B cell (primary cell): ENCODE data around the gene SH3RF3. TPM values are rescaled to one million over a fixed set of nuclear protein-coding genes. Genes with fewer than 3 reads are reported as not detected.

Source experiments
- ATAC-seq: fragments of 200-7000 bp; cut with Tn5 transposase; one replicate; pipeline ENCODE4 v1.10.0; 2021; ENCODE audit warnings: low read depth, mild to moderate bottlenecking, moderate number of reproducible peaks, moderate library complexity
- CTCF ChIA-PET: fragments of 350-600 bp; sonication (Branson Sonifier 250); formaldehyde crosslinking; loops from one replicate; lab custom pipeline; 2021; ENCODE audit warnings: antibody characterized with exemption, inconsistent platforms; lab: Charles Lee
- POLR2A ChIA-PET: fragments of 350-600 bp; sonication (Branson Sonifier 250); formaldehyde crosslinking; loops from one replicate; lab custom pipeline; 2021; ENCODE audit warnings: antibody characterized with exemption; lab: Charles Lee
- DNase-seq: peaks from one replicate; pipeline ENCODE4 v3.0.0; 2013
- H2AFZ ChIP-seq: 2 replicates; pipeline ENCODE4 v1.6.1; 2012; ENCODE audit warnings: mild to moderate bottlenecking, low read depth, low read length; ENCODE audit not compliant: insufficient read depth, poor library complexity, severe bottlenecking
- H3K27ac ChIP-seq, 2 donors: 1 replicate in 1 of 2; 2 replicates in 1 of 2; pipeline ENCODE4 v1.5.1; 2012 to 2013; ENCODE audit warnings: low read length in 2 of 2, mild to moderate bottlenecking in 2 of 2, moderate library complexity in 1 of 2
- H3K27me3 ChIP-seq, 4 experiments: fragments of 200-600 bp in 1 of 4; sonication (generic) in 1 of 4; replicated peaks in 1 of 4; 1 replicate in 2 of 4; 2 replicates in 2 of 4; pipeline versions ENCODE4 v1.6.1 to v1.7.0; 2013 to 2016; ENCODE audit warnings: low read length in 3 of 4, mild to moderate bottlenecking in 2 of 4, mixed read lengths in 1 of 4, moderate library complexity in 1 of 4; ENCODE audit not compliant: insufficient read depth in 4 of 4, control insufficient read depth in 3 of 4; ENCODE audit errors: control extremely low read depth in 1 of 4
- H3K36me3 ChIP-seq, 2 experiments: replicated peaks in 1 of 2; 1 replicate in 1 of 2; 2 replicates in 1 of 2; pipeline versions ENCODE4 v1.6.1 to v1.7.1; 2013; ENCODE audit warnings: low read length in 1 of 2; ENCODE audit not compliant: insufficient read depth in 2 of 2, control insufficient read depth in 1 of 2; ENCODE audit errors: control extremely low read depth in 1 of 2, extremely low read depth in 1 of 2
- H3K4me1 ChIP-seq, 2 donors: fragments of 200-600 bp in 1 of 2; sonication (generic) in 1 of 2; 1 replicate in 1 of 2; 2 replicates in 1 of 2; pipeline versions ENCODE4 v1.5.1 to v1.6.1; 2013 to 2017; ENCODE audit warnings: low read length in 2 of 2; ENCODE audit not compliant: control insufficient read depth in 2 of 2, insufficient read depth in 2 of 2
- H3K4me2 ChIP-seq: replicated peaks from 2 replicates; pipeline ENCODE3; 2012; ENCODE audit warnings: mild to moderate bottlenecking, low read depth, low read length; ENCODE audit not compliant: poor library complexity, severe bottlenecking
- H3K4me3 ChIP-seq, 5 experiments: fragments of 200-600 bp in 1 of 5; sonication (generic) in 1 of 5; 1 replicate in 3 of 5; 2 replicates in 2 of 5; pipeline versions ENCODE4 v1.5.1 to v1.7.0; 2011 to 2016; ENCODE audit warnings: low read length in 4 of 5, mild to moderate bottlenecking in 4 of 5, low read depth in 2 of 5, control low read depth in 1 of 5, moderate library complexity in 1 of 5; ENCODE audit not compliant: insufficient read depth in 1 of 5; ENCODE audit errors: control extremely low read depth in 1 of 5, extremely low read depth in 1 of 5
- H3K79me2 ChIP-seq: fragments of 200-600 bp; sonication (generic); one replicate; pipeline ENCODE4 v1.6.0; 2016; ENCODE audit warnings: low read length; ENCODE audit not compliant: control insufficient read depth, insufficient read depth
- H3K9ac ChIP-seq: fragments of 200-600 bp; sonication (generic); 2 replicates; pipeline ENCODE4 v1.6.1; 2017; ENCODE audit warnings: mild to moderate bottlenecking, low read length, moderate library complexity
- H3K9me3 ChIP-seq, 3 donors: one replicate each; pipeline versions ENCODE4 v1.6.1 to v1.7.1; 2013; ENCODE audit warnings: low read length in 2 of 3; ENCODE audit not compliant: control insufficient read depth in 2 of 3, insufficient read depth in 1 of 3; ENCODE audit errors: control extremely low read depth in 1 of 3
- H4K20me1 ChIP-seq: 2 replicates; pipeline ENCODE4 v1.6.0; 2012; ENCODE audit warnings: mild to moderate bottlenecking, low read length; ENCODE audit not compliant: insufficient read depth, control insufficient read depth, poor library complexity, severe bottlenecking
- H3K27ac Mint-ChIP-seq: one replicate; pipeline ENCODE4 v1.8.0; 2021; ENCODE audit warnings: mixed read lengths
- H3K27me3 Mint-ChIP-seq: one replicate; pipeline ENCODE4 v1.8.0; 2021; ENCODE audit warnings: mixed read lengths
- H3K4me1 Mint-ChIP-seq: one replicate; pipeline ENCODE4 v1.8.0; 2021; ENCODE audit warnings: mixed read lengths
- H3K4me3 Mint-ChIP-seq: one replicate; pipeline ENCODE4 v1.8.0; 2021; ENCODE audit warnings: mixed read lengths
- H3K9me3 Mint-ChIP-seq: one replicate; pipeline ENCODE4 v1.8.0; 2022; ENCODE audit warnings: mixed read lengths; ENCODE audit not compliant: insufficient read depth
- EZH2 ChIP-seq: IDR thresholded peaks from 2 replicates; pipeline ENCODE4 v1.6.1; 2012; ENCODE audit warnings: borderline replicate concordance, low read depth, mild to moderate bottlenecking, moderate library complexity, low read length; ENCODE audit not compliant: insufficient read depth, poor library complexity, severe bottlenecking
- whole genome bisulfite sequencing: methylation state at CpG from one replicate; pipeline ENCODE4 v1.1.5; 2013; ENCODE audit warnings: missing lambda C conversion rate; ENCODE audit not compliant: insufficient coverage; 5-methylcytosine and 5-hydroxymethylcytosine counted together
- intact Hi-C: fragments of 100-400 bp; cut with micrococcal nuclease; formaldehyde crosslinking; loops from one replicate; pipeline ENCODE4 v1.10.0; 2022
- polyA plus RNA-seq: library from polyadenylated mRNA; depleted of rRNA; stranded (reverse); fragments of >200 nt; gene quantifications from 2 replicates; pipeline ENCODE4 v1.2.3, GENCODE V29; 2012
- total RNA-seq, 2 donors: library from RNA; stranded (reverse); fragments of 120-200 nt in 1 of 2; gene quantifications; 1 replicate in 1 of 2; 2 replicates in 1 of 2; pipeline versions ENCODE4 v1.2.3 to v1.2.4, GENCODE V29; 2013 to 2022
- TF ChIP-seq, protein P1 (sequence below): fragments of 200-600 bp; IDR thresholded peaks from one replicate; pipeline ENCODE4 v1.8.0; 2022; ENCODE audit warnings: antibody characterized with exemption, mild to moderate bottlenecking

Gene SH3RF3
- total and polyA plus RNA-seq, 2 donors (not counting 1 experiment from before 2014, with no cell fraction given) = 0.07 to 1.2 TPM

DNA sequence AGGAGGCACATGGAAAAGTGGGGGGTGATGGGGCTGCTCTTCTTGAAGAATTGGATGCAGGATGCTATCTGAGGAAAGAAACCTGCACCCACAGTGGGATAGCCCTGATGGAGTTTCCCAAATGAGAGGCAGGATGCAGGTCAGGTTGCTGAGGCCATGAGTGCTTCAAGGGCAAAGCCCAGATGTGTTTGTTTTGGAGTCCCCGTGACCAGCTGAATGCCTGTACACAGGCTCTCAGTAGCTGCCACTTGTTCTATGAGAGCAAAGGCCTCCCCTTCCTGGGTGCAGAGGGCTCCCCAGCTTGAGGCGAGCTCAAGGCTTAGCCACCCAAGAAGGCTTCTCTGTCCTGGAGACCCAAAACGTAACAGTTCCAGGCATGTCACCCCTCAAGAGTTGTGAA lies 292.1 kb downstream of the SH3RF3 start:
- Mint-ChIP-seq H3K27ac (no peak overlapping the region), H3K4me3 (no peak overlapping the region), H3K4me1 (no peaks in the 10 kb centered on the region), H3K9me3 (no peaks in the 10 kb centered on the region), H3K27me3 (no peaks in the 10 kb centered on the region)
- TF ChIP-seq, protein P1, sequence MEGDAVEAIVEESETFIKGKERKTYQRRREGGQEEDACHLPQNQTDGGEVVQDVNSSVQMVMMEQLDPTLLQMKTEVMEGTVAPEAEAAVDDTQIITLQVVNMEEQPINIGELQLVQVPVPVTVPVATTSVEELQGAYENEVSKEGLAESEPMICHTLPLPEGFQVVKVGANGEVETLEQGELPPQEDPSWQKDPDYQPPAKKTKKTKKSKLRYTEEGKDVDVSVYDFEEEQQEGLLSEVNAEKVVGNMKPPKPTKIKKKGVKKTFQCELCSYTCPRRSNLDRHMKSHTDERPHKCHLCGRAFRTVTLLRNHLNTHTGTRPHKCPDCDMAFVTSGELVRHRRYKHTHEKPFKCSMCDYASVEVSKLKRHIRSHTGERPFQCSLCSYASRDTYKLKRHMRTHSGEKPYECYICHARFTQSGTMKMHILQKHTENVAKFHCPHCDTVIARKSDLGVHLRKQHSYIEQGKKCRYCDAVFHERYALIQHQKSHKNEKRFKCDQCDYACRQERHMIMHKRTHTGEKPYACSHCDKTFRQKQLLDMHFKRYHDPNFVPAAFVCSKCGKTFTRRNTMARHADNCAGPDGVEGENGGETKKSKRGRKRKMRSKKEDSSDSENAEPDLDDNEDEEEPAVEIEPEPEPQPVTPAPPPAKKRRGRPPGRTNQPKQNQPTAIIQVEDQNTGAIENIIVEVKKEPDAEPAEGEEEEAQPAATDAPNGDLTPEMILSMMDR = no peak
- TF ChIP-seq EZH2 = no peak
- ATAC-seq (no peak), DNase-seq (no peak)
- Histone ChIP-seq H3K9me3 (no peaks in the 10 kb centered on the region), H3K27me3 (no peaks in the 10 kb centered on the region), H3K36me3 (no peaks in the 10 kb centered on the region), H3K9ac (no peak overlapping the region), H3K4me3 (no peak overlapping the region), H3K79me2 (no peaks in the 10 kb centered on the region), H3K4me2 (no peak overlapping the region), H4K20me1 (no peaks in the 10 kb centered on the region), H3K4me1 (no peaks in the 10 kb centered on the region), H2AFZ (no peak overlapping the region), H3K27ac (no peak overlapping the region)
- intact Hi-C loops = no loop called here
- ChIA-PET POLR2A (no interaction called here), CTCF (interaction anchor here (1.4 kb wide), 1 partner anchor 14 kb away, joined by 4 read pairs; no protein-coding TSS in a partner anchor)
- 89% methylated on average over 3 of the region's 3 CpGs for WGBS

DNA sequence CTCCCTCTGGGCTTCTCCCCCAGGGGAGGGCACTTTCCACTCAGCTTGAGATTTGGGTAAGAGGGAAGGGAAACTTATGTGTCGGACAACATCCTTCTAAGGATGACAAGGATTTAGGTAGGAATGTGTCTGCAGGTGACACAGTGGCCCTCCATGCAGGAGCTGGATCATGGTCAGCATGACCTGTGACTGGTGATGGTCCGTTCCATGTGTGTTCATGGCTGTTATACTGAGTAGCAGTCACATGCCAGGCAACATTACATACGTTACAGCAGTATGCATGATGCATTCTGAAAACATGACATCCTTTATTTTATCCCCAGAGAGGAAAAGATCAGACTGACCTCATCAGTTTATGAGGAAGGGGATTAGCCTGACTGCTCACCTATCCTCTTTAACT lies 292.6 kb downstream of the SH3RF3 start:
- Histone ChIP-seq H3K27ac (no peak overlapping the region), H3K9ac (no peak overlapping the region), H4K20me1 (no peaks in the 10 kb centered on the region), H3K4me2 (no peak overlapping the region), H3K9me3 (no peaks in the 10 kb centered on the region), H3K36me3 (no peaks in the 10 kb centered on the region), H3K79me2 (no peaks in the 10 kb centered on the region), H3K4me1 (no peaks in the 10 kb centered on the region), H3K27me3 (no peaks in the 10 kb centered on the region), H2AFZ (no peak overlapping the region), H3K4me3 (no peak overlapping the region)
- Mint-ChIP-seq H3K4me3 (no peak overlapping the region), H3K27me3 (no peaks in the 10 kb centered on the region), H3K9me3 (no peaks in the 10 kb centered on the region), H3K27ac (no peak overlapping the region), H3K4me1 (no peaks in the 10 kb centered on the region)
- ATAC-seq (no peak), DNase-seq (no peak)
- ChIA-PET CTCF (no interaction called here), POLR2A (no interaction called here)
- WGBS = 100% methylated on average over 2 of the region's 3 CpGs
- intact Hi-C loops = no loop called here
- no peak for TF ChIP-seq EZH2
- TF ChIP-seq, protein P1 = no peak
